ENCODE results near the gene ASB4.

ASB4 gene

GRCh38 chr7:95478272-95479037 is 7.3 kb upstream of the ASB4 start:
- Histone ChIP-seq H3K79me2 (ENCODE audit: control insufficient read depth, insufficient read depth, low read length, unreplicated experiment) (no peaks in the 10 kb centered on the region), H3K4me1 (ENCODE audit: control insufficient read depth, insufficient read depth, low read length, unreplicated experiment) (no peaks in the 10 kb centered on the region), H2AFZ (ENCODE audit: low read length, unreplicated experiment) (peak overlapping the region; percentile 90), H3K27me3 (ENCODE audit: insufficient read depth, low read length) (no peaks in the 10 kb centered on the region), H3K4me3 (ENCODE audit: low read depth, low read length) (no peak overlapping the region), H3K36me3 (ENCODE audit: insufficient read depth, low read length) (no peaks in the 10 kb centered on the region), H3K27ac (ENCODE audit: low read depth, low read length) (no peak overlapping the region)

GRCh38 chr7:95479992-95480624 is 5.6 kb upstream of the ASB4 start:
- no peaks in the 10 kb centered on the region for H3K27me3 ChIP-seq (ENCODE audit: insufficient read depth, low read length)
- H3K27ac ChIP-seq (ENCODE audit: low read depth, low read length): no peak overlapping the region
- H3K4me3 ChIP-seq (ENCODE audit: low read depth, low read length): no peak overlapping the region
- H3K79me2 ChIP-seq (ENCODE audit: control insufficient read depth, insufficient read depth, low read length, unreplicated experiment): no peaks in the 10 kb centered on the region
- no peaks in the 10 kb centered on the region for H3K4me1 ChIP-seq (ENCODE audit: control insufficient read depth, insufficient read depth, low read length, unreplicated experiment)
- H2AFZ ChIP-seq (ENCODE audit: low read length, unreplicated experiment): no peak overlapping the region
- no peaks in the 10 kb centered on the region for H3K36me3 ChIP-seq (ENCODE audit: insufficient read depth, low read length)

GRCh38 chr7:95481271-95482165 is 4.2 kb upstream of the ASB4 start:
- Histone ChIP-seq H3K4me1 (ENCODE audit: control insufficient read depth, insufficient read depth, low read length, unreplicated experiment) (no peaks in the 10 kb centered on the region), H3K27me3 (ENCODE audit: insufficient read depth, low read length) (no peaks in the 10 kb centered on the region), H3K27ac (ENCODE audit: low read depth, low read length) (no peak overlapping the region), H3K4me3 (ENCODE audit: low read depth, low read length) (no peak overlapping the region), H3K36me3 (ENCODE audit: insufficient read depth, low read length) (no peaks in the 10 kb centered on the region), H3K79me2 (ENCODE audit: control insufficient read depth, insufficient read depth, low read length, unreplicated experiment) (no peaks in the 10 kb centered on the region), H2AFZ (ENCODE audit: low read length, unreplicated experiment) (no peak overlapping the region)

- Histone ChIP-seq H2AFZ (ENCODE audit: low read length, unreplicated experiment) (no peak overlapping the region), H3K79me2 (ENCODE audit: control insufficient read depth, insufficient read depth, low read length, unreplicated experiment) (no peaks in the 10 kb centered on the region)
Measured at GRCh38 chr7:95482424-95482823, 3.3 kb upstream of the ASB4 start.

GRCh38 chr7:95490231-95490762 is 4.6 kb downstream of the ASB4 start:
- H3K27ac ChIP-seq (ENCODE audit: low read depth, low read length): no peak overlapping the region
- H2AFZ ChIP-seq (ENCODE audit: low read length, unreplicated experiment): no peak overlapping the region
- H3K79me2 ChIP-seq (ENCODE audit: control insufficient read depth, insufficient read depth, low read length, unreplicated experiment): no peaks in the 10 kb centered on the region
- no peaks in the 10 kb centered on the region for H3K4me1 ChIP-seq (ENCODE audit: control insufficient read depth, insufficient read depth, low read length, unreplicated experiment)
- no peak overlapping the region for H3K4me3 ChIP-seq (ENCODE audit: low read depth, low read length)
- H3K36me3 ChIP-seq (ENCODE audit: insufficient read depth, low read length): no peaks in the 10 kb centered on the region
- no peaks in the 10 kb centered on the region for H3K27me3 ChIP-seq (ENCODE audit: insufficient read depth, low read length)

More at GRCh38 chr7:95482424-95482823, 3.3 kb upstream of the ASB4 start:
- Histone ChIP-seq H3K4me3 (ENCODE audit: low read depth, low read length) (no peak overlapping the region), H3K27ac (ENCODE audit: low read depth, low read length) (no peak overlapping the region), H3K27me3 (ENCODE audit: insufficient read depth, low read length) (no peaks in the 10 kb centered on the region), H3K4me1 (ENCODE audit: control insufficient read depth, insufficient read depth, low read length, unreplicated experiment) (no peaks in the 10 kb centered on the region), H3K36me3 (ENCODE audit: insufficient read depth, low read length) (no peaks in the 10 kb centered on the region)

GRCh38 chr7:95491201-95491600 is 5.5 kb downstream of the ASB4 start:
- Histone ChIP-seq H3K4me3 (ENCODE audit: low read depth, low read length) (no peak overlapping the region), H3K4me1 (ENCODE audit: control insufficient read depth, insufficient read depth, low read length, unreplicated experiment) (no peaks in the 10 kb centered on the region), H3K79me2 (ENCODE audit: control insufficient read depth, insufficient read depth, low read length, unreplicated experiment) (no peaks in the 10 kb centered on the region), H2AFZ (ENCODE audit: low read length, unreplicated experiment) (no peak overlapping the region), H3K36me3 (ENCODE audit: insufficient read depth, low read length) (no peaks in the 10 kb centered on the region), H3K27me3 (ENCODE audit: insufficient read depth, low read length) (no peaks in the 10 kb centered on the region), H3K27ac (ENCODE audit: low read depth, low read length) (no peak overlapping the region)

GRCh38 chr7:95491634-95492314 is 6.0 kb downstream of the ASB4 start:
- Histone ChIP-seq H3K4me1 (ENCODE audit: control insufficient read depth, insufficient read depth, low read length, unreplicated experiment) (no peaks in the 10 kb centered on the region), H2AFZ (ENCODE audit: low read length, unreplicated experiment) (no peak overlapping the region), H3K27ac (ENCODE audit: low read depth, low read length) (no peak overlapping the region), H3K27me3 (ENCODE audit: insufficient read depth, low read length) (no peaks in the 10 kb centered on the region), H3K4me3 (ENCODE audit: low read depth, low read length) (no peak overlapping the region), H3K36me3 (ENCODE audit: insufficient read depth, low read length) (no peaks in the 10 kb centered on the region), H3K79me2 (ENCODE audit: control insufficient read depth, insufficient read depth, low read length, unreplicated experiment) (no peaks in the 10 kb centered on the region)

GRCh38 chr7:95493247-95493646 is 7.5 kb downstream of the ASB4 start:
- Histone ChIP-seq H3K79me2 (ENCODE audit: control insufficient read depth, insufficient read depth, low read length, unreplicated experiment) (no peaks in the 10 kb centered on the region), H3K4me1 (ENCODE audit: control insufficient read depth, insufficient read depth, low read length, unreplicated experiment) (no peaks in the 10 kb centered on the region), H2AFZ (ENCODE audit: low read length, unreplicated experiment) (no peak overlapping the region), H3K36me3 (ENCODE audit: insufficient read depth, low read length) (no peaks in the 10 kb centered on the region), H3K27ac (ENCODE audit: low read depth, low read length) (no peak overlapping the region), H3K27me3 (ENCODE audit: insufficient read depth, low read length) (no peaks in the 10 kb centered on the region), H3K4me3 (ENCODE audit: low read depth, low read length) (no peak overlapping the region)

- Histone ChIP-seq H3K27ac (ENCODE audit: low read depth, low read length) (no peak overlapping the region), H3K4me1 (ENCODE audit: control insufficient read depth, insufficient read depth, low read length, unreplicated experiment) (no peaks in the 10 kb centered on the region)
Measured at GRCh38 chr7:95493844-95494243, 8.1 kb downstream of the ASB4 start.

GRCh38 chr7:95501261-95501832 is 15.6 kb downstream of the ASB4 start:
- Histone ChIP-seq H3K4me1 (ENCODE audit: control insufficient read depth, insufficient read depth, low read length, unreplicated experiment) (peaks cover 15% of the 10 kb centered on the region), H2AFZ (ENCODE audit: low read length, unreplicated experiment) (peak overlapping the region; percentile 27), H3K27ac (ENCODE audit: low read depth, low read length) (peak overlapping the region; percentile 42), H3K27me3 (ENCODE audit: insufficient read depth, low read length) (no peaks in the 10 kb centered on the region), H3K79me2 (ENCODE audit: control insufficient read depth, insufficient read depth, low read length, unreplicated experiment) (no peaks in the 10 kb centered on the region), H3K4me3 (ENCODE audit: low read depth, low read length) (no peak overlapping the region), H3K36me3 (ENCODE audit: insufficient read depth, low read length) (no peaks in the 10 kb centered on the region)

More at GRCh38 chr7:95493844-95494243, 8.1 kb downstream of the ASB4 start:
- Histone ChIP-seq H3K36me3 (ENCODE audit: insufficient read depth, low read length) (no peaks in the 10 kb centered on the region), H3K79me2 (ENCODE audit: control insufficient read depth, insufficient read depth, low read length, unreplicated experiment) (no peaks in the 10 kb centered on the region), H2AFZ (ENCODE audit: low read length, unreplicated experiment) (no peak overlapping the region), H3K4me3 (ENCODE audit: low read depth, low read length) (no peak overlapping the region), H3K27me3 (ENCODE audit: insufficient read depth, low read length) (no peaks in the 10 kb centered on the region)

Data from ACC112 (cell line).